Thymus (tissue), 11 donors: Measurements from ENCODE around the gene RAB25. TPM values are rescaled to one million over a fixed set of nuclear protein-coding genes. Genes with fewer than 3 reads are reported as not detected.
"Not testable (repeated sequence)": the region's sequence is repeated elsewhere in the genome, so short reads cannot be mapped to it uniquely, and the experiment has no call there.

ENCODE experiments used
- DNase-seq, 9 donors: peaks; one replicate each; pipeline ENCODE4 v3.0.0-alpha.2; 2013; ENCODE audit warnings: low spot score in 9 of 9, low read depth in 6 of 9, missing footprints in 1 of 9
- H3K27ac ChIP-seq, 2 donors: one replicate each; pipeline ENCODE4 v1.5.1; 2013; ENCODE audit warnings: control low read depth in 1 of 2, low read depth in 1 of 2, low read length in 1 of 2, mild to moderate bottlenecking in 1 of 2, moderate library complexity in 1 of 2
- H3K27me3 ChIP-seq, 2 donors: one replicate each; pipeline ENCODE4 v1.5.1; 2013; ENCODE audit warnings: low read length in 1 of 2; ENCODE audit not compliant: control insufficient read depth in 2 of 2, insufficient read depth in 1 of 2
- H3K36me3 ChIP-seq, 2 donors: one replicate each; pipeline ENCODE4 v1.5.1; 2013; ENCODE audit warnings: low read length in 1 of 2, mild to moderate bottlenecking in 1 of 2, moderate library complexity in 1 of 2; ENCODE audit not compliant: control insufficient read depth in 2 of 2, insufficient read depth in 2 of 2
- H3K4me1 ChIP-seq, 2 donors: one replicate each; pipeline ENCODE4 v1.5.1; 2013; ENCODE audit warnings: low read length in 2 of 2; ENCODE audit not compliant: control insufficient read depth in 2 of 2, insufficient read depth in 2 of 2
- H3K4me3 ChIP-seq, 2 donors: one replicate each; pipeline ENCODE4 v1.5.1; 2013; ENCODE audit warnings: low read length in 2 of 2, control low read depth in 1 of 2, mild to moderate bottlenecking in 1 of 2
- H3K9me3 ChIP-seq, 2 donors: one replicate each; pipeline ENCODE4 v1.5.1; 2013; ENCODE audit warnings: low read length in 1 of 2, mild to moderate bottlenecking in 1 of 2; ENCODE audit not compliant: control insufficient read depth in 2 of 2, insufficient read depth in 1 of 2
- WGBS: extraction: QIAGEN DNeasy Blood & Tissue Kit; methylation state at CpG from one replicate; pipeline ENCODE4 v1.1.7; 2013; 5-methylcytosine and 5-hydroxymethylcytosine counted together
- polyA plus RNA-seq: library from polyadenylated mRNA; stranded (reverse); fragments of 200-250 nt; gene quantifications from one replicate; pipeline ENCODE4 v1.2.3, GENCODE V29; 2013
- total RNA-seq: library from RNA; stranded (reverse); fragments of 120-200 nt; gene quantifications from one replicate; pipeline ENCODE4 v1.2.4, GENCODE V29; 2013
- donor health status: healthy.

Gene RAB25
- total and polyA plus RNA-seq, 2 donors, result 17.6 to 43.1 TPM

DNA sequence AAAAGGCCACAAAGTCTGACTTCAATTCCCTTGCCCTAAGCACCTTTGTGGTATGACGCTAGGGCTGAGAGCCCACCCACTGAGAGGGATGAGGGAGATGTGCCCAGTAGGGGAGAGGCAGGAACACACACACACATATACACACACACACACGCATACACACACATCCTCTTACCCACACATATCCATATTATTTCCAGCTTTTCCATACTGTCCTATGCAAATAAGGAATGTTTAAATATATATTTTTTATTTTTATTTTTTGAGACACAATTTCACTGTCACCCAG is 3.0 kb downstream of the RAB25 start:
- Histone ChIP-seq H3K9me3 (no peaks in the 10 kb centered on the region), H3K36me3 (no peaks in the 10 kb centered on the region), H3K4me3 (no peak overlapping the region), H3K4me1 (peaks cover 0 to 25% of the 10 kb centered on the region in 2 donors), H3K27me3 (no peaks in the 10 kb centered on the region), H3K27ac (no peak overlapping the region)
- WGBS, result 93% methylated on average over 2 of the region's 2 CpGs
- no peak for DNase-seq

DNA sequence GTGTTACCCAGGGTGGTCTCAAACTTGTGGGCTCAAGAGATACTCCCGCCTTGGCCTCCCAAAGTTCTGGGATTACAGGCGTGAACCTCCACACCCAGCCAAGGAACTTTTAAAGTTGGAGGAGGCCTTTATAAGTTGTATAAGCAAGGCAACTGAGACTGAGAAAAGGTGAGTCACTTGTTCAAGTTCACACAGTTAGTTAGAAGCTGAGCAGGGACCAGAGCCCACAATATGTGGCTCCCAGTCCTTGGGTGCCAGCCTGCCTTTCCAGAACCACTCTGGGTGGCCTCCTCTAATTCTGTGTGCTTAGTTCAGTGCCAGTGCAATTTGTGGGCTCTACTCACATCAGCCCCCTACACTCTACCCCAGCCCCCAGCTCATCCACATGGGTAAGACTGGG is 3.7 kb downstream of the RAB25 start:
- H3K27me3 ChIP-seq, result no peaks in the 10 kb centered on the region
- WGBS, result 97% methylated on average over 2 of the region's 2 CpGs
- no peaks in the 10 kb centered on the region for H3K9me3 ChIP-seq
- H3K27ac ChIP-seq, result no peak overlapping the region
- H3K4me1 ChIP-seq, result peaks cover 0 to 25% of the 10 kb centered on the region in 2 donors
- no peak overlapping the region for H3K4me3 ChIP-seq
- no peak for DNase-seq
- no peaks in the 10 kb centered on the region for H3K36me3 ChIP-seq

DNA sequence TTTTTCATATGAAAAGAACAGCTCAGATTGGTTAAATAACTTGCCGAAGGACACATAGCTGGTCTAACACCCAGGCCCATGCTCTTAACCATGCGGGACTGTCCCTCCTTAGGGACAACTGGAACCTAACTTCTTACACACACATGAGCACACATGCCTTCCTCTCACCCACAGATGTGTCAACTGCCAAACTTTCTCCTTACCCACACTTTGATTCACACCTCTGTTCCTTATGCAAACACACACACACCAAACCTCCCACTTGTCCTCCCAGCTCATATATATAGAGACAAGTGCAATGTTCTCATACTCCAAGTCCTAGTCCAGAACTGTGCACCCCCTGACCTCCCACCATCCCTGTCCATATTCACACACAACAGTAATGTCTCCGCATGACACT is 4.3 kb downstream of the RAB25 start:
- H3K27ac ChIP-seq, result no peak overlapping the region
- H3K36me3 ChIP-seq, result no peaks in the 10 kb centered on the region
- DNase-seq, result no peak
- peaks cover 0 to 25% of the 10 kb centered on the region in 2 donors for H3K4me1 ChIP-seq
- H3K9me3 ChIP-seq, result no peaks in the 10 kb centered on the region
- WGBS, result 97% methylated on average over 3 of the region's 3 CpGs
- no peak overlapping the region for H3K4me3 ChIP-seq
- H3K27me3 ChIP-seq, result no peaks in the 10 kb centered on the region

DNA sequence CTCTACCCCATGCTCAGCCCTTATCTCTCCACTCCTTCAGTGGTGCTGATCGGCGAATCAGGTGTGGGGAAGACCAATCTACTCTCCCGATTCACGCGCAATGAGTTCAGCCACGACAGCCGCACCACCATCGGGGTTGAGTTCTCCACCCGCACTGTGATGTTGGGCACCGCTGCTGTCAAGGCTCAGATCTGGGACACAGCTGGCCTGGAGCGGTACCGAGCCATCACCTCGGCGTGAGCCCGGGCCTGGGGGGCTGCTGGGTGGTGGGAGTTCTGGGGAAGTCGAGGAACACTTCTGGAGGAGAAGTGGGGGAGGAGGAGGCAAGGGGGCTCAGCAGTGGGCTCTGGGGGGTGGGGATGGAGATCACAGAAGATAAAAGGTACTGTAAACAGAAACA is 4.9 kb downstream of the RAB25 start:
- Histone ChIP-seq H3K27me3 (no peaks in the 10 kb centered on the region), H3K27ac (no peak overlapping the region), H3K9me3 (no peaks in the 10 kb centered on the region), H3K4me3 (no peak overlapping the region), H3K36me3 (no peaks in the 10 kb centered on the region), H3K4me1 (peaks cover 0 to 25% of the 10 kb centered on the region in 2 donors)
- WGBS, result 81% methylated on average over 16 of the region's 16 CpGs
- DNase-seq, result no peak

DNA sequence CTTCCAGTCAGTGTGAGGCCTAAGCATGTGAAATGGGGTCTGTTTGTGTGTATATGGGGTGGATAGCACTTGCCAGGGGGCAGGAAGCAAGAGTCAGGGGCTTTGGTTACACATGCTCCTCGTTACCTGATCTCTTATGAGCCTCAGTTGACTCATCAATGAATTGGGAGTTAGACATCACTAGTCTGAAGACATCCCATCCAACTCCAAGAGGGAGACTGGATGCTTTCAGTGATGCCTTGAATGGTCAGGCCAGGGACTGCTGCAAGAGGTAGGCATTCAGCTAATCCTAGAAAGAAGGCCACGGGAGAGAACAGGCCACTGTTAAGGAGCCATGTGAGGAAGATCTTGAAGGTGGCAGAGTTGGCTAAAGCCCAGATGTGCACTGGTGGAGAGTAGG is 6.3 kb downstream of the RAB25 start:
- H3K9me3 ChIP-seq, result no peaks in the 10 kb centered on the region
- no peak for DNase-seq
- no peak overlapping the region for H3K4me3 ChIP-seq
- no peaks in the 10 kb centered on the region for H3K36me3 ChIP-seq
- 94% methylated on average over 2 of the region's 2 CpGs for WGBS
- H3K27ac ChIP-seq, result no peak overlapping the region
- peaks cover 0 to 15% of the 10 kb centered on the region in 2 donors for H3K4me1 ChIP-seq
- no peaks in the 10 kb centered on the region for H3K27me3 ChIP-seq

GRCh38 chr1:156069490-156070455 is 8.8 kb downstream of the RAB25 start:
- Histone ChIP-seq H3K36me3 (no peaks in the 10 kb centered on the region), H3K4me1 (peaks cover 0 to 19% of the 10 kb centered on the region in 2 donors), H3K27me3 (no peaks in the 10 kb centered on the region), H3K9me3 (no peaks in the 10 kb centered on the region), H3K27ac (no peak overlapping the region), H3K4me3 (no peak overlapping the region)
- no peak for DNase-seq
- WGBS, result 97% methylated on average over 3 of the region's 3 CpGs

- Histone ChIP-seq H3K27ac (no peak overlapping the region), H3K4me3 (no peak overlapping the region), H3K36me3 (no peaks in the 10 kb centered on the region), H3K9me3 (no peaks in the 10 kb centered on the region), H3K27me3 (no peaks in the 10 kb centered on the region), H3K4me1 (peaks cover 0 to 21% of the 10 kb centered on the region in 2 donors)
- DNase-seq, result no peak
- 69% methylated on average over 4 of the region's 4 CpGs for WGBS
These were observed 9.6 kb downstream of the RAB25 start for GRCh38 chr1:156070548-156070947.

GRCh38 chr1:156071332-156071816 is 10.4 kb downstream of the RAB25 start:
- H3K27me3 ChIP-seq, H3K9me3 ChIP-seq, H3K27ac ChIP-seq, H3K4me3 ChIP-seq, DNase-seq, H3K36me3 ChIP-seq: not testable (repeated sequence)
- 97% methylated on average over 7 of the region's 7 CpGs for WGBS
- H3K4me1 ChIP-seq, result peaks cover 0 to 22% of the 10 kb centered on the region in 2 donors

- no peak overlapping the region for H3K4me3 ChIP-seq
- 81% methylated on average over 6 of the region's 6 CpGs for WGBS
- no peak for DNase-seq
- no peaks in the 10 kb centered on the region for H3K9me3 ChIP-seq
- peaks cover 0 to 23% of the 10 kb centered on the region in 2 donors for H3K4me1 ChIP-seq
- H3K27me3 ChIP-seq, result no peaks in the 10 kb centered on the region
- H3K27ac ChIP-seq, result no peak overlapping the region
- H3K36me3 ChIP-seq, result peaks cover 0 to 2% of the 10 kb centered on the region in 2 donors
These were observed 11.3 kb downstream of the RAB25 start for GRCh38 chr1:156072251-156072650.
